Fibroblast of mammary gland (primary cell): ENCODE measurements around the gene HSD11B1L.

Experiments used
- DNase-seq: peaks from one replicate; pipeline ENCODE4 v3.0.0-alpha.2; 2010; ENCODE audit warnings: low read depth
- H3K4me3 ChIP-seq: 2 replicates; pipeline ENCODE4 v1.5.1; 2011; ENCODE audit warnings: low read depth, mild to moderate bottlenecking, low read length, moderate library complexity; ENCODE audit not compliant: control insufficient read depth
- TF ChIP-seq, protein P1 (sequence below): conservative IDR thresholded peaks from 2 replicates; pipeline ENCODE4 v1.5.1; 2011; ENCODE audit warnings: low read depth, low read length, inconsistent platforms; ENCODE audit not compliant: control insufficient read depth, insufficient read depth

Gene HSD11B1L

DNA sequence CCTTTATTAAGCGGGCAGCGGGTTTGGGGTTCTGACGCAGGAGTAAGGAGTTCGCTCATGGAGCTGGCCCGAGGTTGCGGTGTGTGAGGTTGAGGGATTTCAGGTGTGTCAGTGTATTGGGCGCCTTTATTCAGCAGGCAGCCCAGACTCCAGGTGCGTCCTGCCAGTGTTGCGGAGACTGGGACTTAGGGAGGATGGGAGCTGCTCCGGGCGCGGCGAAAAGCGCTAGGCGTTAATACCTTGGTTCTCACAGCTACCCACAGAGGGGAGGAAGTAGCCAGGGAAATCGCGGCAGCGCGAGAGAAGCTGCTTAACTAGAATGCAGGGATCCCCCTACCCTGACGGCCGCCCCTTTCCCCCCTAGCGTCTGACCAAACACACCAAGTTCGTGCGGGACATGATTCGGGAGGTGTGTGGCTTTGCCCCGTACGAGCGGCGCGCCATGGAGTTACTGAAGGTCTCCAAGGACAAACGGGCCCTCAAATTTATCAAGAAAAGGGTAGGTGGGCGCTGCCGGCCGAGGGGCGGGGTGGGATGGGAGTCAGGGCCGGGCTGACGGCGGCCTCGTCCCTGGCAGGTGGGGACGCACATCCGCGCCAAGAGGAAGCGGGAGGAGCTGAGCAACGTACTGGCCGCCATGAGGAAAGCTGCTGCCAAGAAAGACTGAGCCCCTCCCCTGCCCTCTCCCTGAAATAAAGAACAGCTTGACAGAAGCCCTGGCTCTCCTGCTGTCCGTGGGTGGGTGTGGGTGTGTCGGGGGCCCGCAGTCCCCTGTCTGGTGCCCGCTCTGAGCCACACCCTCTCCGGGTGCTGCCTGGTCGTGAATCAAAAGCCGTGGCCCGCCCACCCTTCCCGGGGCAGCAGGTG, 10.4 kb downstream of the HSD11B1L start:
- H3K4me3 ChIP-seq = peak overlapping the region; percentile 97
- peak; percentile 74 for DNase-seq
- TF ChIP-seq, protein P1, sequence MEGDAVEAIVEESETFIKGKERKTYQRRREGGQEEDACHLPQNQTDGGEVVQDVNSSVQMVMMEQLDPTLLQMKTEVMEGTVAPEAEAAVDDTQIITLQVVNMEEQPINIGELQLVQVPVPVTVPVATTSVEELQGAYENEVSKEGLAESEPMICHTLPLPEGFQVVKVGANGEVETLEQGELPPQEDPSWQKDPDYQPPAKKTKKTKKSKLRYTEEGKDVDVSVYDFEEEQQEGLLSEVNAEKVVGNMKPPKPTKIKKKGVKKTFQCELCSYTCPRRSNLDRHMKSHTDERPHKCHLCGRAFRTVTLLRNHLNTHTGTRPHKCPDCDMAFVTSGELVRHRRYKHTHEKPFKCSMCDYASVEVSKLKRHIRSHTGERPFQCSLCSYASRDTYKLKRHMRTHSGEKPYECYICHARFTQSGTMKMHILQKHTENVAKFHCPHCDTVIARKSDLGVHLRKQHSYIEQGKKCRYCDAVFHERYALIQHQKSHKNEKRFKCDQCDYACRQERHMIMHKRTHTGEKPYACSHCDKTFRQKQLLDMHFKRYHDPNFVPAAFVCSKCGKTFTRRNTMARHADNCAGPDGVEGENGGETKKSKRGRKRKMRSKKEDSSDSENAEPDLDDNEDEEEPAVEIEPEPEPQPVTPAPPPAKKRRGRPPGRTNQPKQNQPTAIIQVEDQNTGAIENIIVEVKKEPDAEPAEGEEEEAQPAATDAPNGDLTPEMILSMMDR = no peak

DNA sequence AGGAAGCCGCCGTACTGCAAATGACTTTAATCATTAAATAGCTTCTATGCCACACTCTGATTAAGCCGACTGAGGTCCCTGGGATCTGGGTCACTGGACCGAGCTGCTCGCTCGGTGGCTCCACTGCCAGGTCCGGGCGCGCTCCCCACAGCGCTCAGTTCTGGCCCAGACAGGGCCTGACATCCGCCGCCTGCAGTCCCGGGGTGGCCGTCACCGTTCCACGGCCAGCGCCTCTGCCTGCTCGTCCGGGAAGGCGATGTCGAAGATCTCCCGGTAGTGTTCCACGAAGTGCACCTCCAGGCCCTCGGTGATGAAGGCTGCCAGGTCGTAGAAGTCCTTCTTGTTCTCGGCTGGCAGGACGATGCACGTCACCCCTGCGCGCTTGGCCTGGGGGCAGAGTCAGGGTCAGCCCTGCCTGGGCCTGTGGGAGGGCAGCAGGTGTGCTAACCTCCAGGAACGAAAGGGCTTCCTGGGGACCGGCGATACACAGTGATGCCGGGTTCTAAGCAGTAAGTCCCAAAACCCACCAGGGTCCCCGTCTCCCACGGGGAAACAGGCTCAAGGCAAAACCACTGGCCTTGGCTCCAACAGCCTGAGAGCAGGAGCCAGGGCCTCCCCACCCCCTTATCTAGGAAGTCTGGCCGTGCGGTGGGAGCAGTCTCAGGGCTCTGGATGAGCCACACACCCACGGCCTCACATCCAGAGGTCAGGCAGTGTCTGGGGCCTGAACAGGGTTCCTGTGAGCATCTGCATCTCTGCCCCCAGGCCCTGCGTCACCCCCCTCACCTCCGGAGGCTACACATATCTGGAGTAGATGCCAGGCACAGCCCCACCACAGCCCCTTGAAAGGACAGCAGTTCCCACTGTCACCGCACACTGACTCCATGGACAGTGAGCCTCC, 11.2 kb downstream of the HSD11B1L start:
- TF ChIP-seq, protein P1 = no peak
- DNase-seq = peak; percentile 43
- H3K4me3 ChIP-seq = peak overlapping the region; percentile 97

DNA sequence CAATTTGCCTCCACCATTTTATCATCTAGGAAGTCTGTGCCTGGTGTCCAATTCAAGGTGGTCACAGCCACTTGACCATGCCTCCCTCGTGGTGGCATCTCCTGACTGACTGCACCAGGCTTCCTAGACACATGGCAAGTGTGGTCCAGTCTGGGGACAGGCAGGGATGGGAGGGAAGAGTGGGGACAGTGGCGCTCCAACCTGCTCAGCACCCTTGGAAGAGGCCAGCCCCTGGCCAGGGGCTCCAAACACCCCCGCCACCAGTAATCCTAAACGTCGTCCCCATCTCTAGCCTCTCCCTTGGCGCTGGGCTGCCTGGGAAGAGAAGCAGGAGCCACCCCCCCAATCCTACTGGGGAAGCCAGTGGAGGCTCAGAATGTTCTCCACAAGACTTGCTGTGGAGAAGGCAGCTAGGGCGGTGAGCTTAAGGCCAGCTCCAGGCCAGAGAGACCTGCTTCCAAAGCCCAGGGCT, 11.9 kb downstream of the HSD11B1L start:
- H3K4me3 ChIP-seq = no peak overlapping the region
- TF ChIP-seq, protein P1 = no peak
- DNase-seq = no peak

DNA sequence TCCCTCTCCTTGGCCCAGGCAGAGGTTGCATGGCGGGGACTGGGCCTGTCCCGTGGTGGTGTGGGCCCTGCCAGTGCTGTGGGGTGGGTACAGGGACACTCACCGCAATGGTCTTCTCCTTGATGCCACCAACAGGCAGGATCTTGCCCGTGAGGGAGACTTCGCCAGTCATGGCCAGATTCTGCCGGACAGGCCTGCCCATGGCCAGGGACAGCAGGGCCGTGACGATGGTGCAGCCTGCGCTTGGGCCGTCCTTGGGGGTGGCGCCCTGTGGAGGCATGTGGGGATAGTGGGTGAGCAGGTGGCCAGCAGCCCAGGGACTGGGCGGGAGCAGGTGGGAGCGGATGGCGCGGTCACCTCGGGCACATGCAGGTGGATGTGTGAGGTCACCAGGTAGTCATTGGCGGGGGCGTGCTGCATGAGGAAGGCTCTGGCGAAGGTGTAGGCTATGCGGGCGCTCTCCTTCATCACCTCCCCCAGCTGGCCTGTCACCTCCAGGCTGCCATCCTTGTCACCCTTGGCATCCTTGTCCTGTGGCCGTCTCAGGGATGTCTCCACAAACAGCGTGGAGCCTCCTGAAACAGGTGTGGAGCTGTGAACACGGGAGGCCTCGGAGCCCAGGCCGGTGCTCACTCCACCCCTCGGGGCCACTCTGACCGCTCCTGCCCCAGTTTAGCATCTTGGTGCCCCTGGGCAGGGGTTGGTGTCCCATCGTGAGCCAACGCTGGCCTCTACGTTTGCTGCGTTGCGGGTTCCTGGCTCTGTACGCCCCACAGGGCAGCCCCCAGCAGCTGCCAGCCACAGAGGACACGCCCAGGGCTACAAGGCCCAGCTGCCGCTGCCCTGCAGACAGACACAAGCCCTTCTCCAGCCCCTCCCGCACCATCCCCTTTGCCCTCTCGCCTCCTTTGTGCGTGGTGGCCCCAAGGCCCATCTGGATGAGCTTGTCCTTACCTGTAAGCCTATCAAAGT, 12.7 kb downstream of the HSD11B1L start:
- no peak for DNase-seq
- no peak overlapping the region for H3K4me3 ChIP-seq
- TF ChIP-seq, protein P1 = no peak

DNA sequence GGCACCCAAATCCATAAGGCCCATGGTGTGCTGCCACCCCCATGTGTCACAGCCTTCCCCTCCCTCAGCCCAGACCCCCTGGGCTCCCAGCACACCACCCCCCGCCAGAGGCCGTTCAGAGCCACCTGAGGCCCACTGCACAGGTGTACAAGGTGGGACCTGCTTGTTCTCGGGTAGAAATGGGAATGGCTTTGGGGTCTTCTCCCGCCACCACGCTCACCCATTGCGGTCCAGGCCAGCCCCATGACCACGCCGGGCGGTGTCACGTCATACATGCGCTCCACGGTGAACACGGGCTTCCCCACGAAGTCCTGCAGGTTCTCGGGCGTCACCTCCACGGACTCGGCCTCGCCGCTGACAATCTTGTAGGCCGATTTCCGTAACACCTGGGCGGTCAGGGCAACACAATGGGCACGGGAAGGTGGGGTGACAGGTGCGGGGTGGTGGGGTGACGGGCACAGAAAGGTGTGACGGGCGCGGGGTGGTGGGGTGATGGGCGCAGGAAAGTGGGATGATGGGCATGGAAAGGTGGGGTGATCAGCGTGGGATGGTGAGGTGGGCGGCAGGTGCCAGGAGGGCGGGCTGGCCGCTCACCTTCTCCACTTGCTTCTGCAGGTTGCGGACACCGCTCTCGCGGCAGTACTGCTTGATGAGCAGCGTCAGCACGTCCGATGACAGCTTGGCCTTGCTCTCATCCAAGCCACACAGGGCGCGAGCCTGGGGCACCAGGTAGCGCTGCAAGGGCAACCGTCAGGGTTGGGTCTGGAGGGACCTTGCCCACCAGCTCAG, 13.5 kb downstream of the HSD11B1L start:
- no peak for DNase-seq
- no peak overlapping the region for H3K4me3 ChIP-seq
- TF ChIP-seq, protein P1 = no peak
